OCI-LY3 (cell line): ENCODE data around the gene IL1RL2.

Experiments used
- EZH2phosphoT487 ChIP-seq: fragments of 200-600 bp; shearing (Covaris generic); IDR thresholded peaks from 2 replicates; pipeline ENCODE4 v1.6.1; 2018; ENCODE audit warnings: antibody characterized with exemption, mixed run types, low read depth
- TF ChIP-seq, protein P1 (sequence below): fragments of 200-600, 300-600 bp; sonication (generic); IDR thresholded peaks from 2 replicates; pipeline ENCODE4 v1.5.1; 2014; ENCODE audit warnings: antibody characterized with exemption, low read length, low read depth

DNA sequence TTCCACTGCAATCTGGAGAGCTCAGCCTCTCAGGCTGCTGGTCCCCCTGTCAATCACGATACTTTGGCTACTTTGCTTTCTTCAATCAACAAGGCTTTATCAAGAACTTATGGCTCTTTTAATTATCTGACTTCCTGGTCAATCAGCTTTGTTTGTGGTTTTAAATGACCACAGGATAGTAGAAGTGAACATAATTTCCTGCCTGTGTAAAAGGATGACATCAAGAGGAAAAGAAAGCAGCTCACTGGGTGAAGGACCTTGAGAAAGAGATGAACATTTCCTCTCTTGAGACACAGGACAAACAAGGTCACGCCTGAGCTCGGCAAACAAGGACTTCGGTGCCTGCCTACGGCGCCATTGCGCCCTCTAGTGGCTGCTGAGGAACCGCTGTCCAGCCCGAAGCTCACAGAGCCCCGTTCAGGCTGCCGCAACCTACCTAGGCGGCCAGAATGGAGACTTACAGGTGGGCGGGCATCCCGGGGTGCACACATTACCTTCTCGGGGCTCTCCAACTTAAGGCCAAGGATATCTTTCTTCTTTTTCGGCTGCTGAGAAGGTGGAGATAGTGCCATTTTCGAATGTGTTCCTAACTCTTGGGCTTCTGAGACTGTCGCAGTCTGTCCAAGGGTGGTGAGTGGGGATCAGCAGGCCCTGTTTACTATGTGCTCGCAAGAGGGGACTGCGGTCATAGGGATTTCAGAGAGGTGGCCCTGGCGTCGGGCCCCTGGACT lies 54.0 kb downstream of the IL1RL2 start:
- TF ChIP-seq, protein P1, sequence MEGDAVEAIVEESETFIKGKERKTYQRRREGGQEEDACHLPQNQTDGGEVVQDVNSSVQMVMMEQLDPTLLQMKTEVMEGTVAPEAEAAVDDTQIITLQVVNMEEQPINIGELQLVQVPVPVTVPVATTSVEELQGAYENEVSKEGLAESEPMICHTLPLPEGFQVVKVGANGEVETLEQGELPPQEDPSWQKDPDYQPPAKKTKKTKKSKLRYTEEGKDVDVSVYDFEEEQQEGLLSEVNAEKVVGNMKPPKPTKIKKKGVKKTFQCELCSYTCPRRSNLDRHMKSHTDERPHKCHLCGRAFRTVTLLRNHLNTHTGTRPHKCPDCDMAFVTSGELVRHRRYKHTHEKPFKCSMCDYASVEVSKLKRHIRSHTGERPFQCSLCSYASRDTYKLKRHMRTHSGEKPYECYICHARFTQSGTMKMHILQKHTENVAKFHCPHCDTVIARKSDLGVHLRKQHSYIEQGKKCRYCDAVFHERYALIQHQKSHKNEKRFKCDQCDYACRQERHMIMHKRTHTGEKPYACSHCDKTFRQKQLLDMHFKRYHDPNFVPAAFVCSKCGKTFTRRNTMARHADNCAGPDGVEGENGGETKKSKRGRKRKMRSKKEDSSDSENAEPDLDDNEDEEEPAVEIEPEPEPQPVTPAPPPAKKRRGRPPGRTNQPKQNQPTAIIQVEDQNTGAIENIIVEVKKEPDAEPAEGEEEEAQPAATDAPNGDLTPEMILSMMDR, result peak; percentile 98
- no peak for TF ChIP-seq EZH2phosphoT487
